ENCODE results near the gene ZNF879.

ZNF879 gene

DNA sequence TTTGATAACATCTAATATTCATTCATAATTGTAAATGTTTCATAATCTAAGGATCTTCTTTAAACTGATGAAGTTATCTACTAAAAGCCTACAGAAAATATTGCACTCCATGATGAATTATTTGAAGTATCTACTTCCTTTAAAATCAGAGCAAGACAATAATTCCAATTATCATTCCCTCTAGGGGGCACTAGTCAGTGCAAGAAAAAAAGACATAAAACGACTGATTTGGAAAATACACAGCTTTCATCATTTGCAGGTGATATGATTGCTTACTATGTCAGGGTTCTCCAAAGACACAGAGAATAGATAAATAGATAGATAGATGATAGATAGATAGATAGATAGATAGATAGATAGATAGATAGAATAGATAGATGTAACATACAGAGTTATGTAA is 14.9 kb upstream of the ZNF879 start:
- no peak for DNase-seq
- Histone ChIP-seq H3K9me2 (replicated peaks; ENCODE audit: insufficient read depth, low read length) (no peaks in the 10 kb centered on the region), H4K20me1 (ENCODE audit: insufficient read depth, low read length) (no peaks in the 10 kb centered on the region), H3K4me2 (ENCODE audit: low read depth, low read length) (no peak overlapping the region), H3K27me3 (replicated peaks; ENCODE audit: insufficient read depth, low read length) (peaks cover 7% of the 10 kb centered on the region; the same call in 1 of the 2 replicates), H2AFZ (ENCODE audit: low read length) (no peak overlapping the region), H3K4me3 (ENCODE audit: low read length) (no peak overlapping the region), H3K27ac (ENCODE audit: low read length) (no peak overlapping the region), H3K4me1 (ENCODE audit: low read length) (no peaks in the 10 kb centered on the region), H3F3A (ENCODE audit: insufficient read depth, low read length) (no peaks in the 10 kb centered on the region), H3K36me3 (replicated peaks; ENCODE audit: insufficient read depth, low read length) (no peaks in the 10 kb centered on the region), H3K9ac (ENCODE audit: low read length) (no peak overlapping the region), H3K9me3 (replicated peaks; ENCODE audit: insufficient read depth, low read length) (no peaks in the 10 kb centered on the region; the same call in 1 of the 2 replicates), H3K79me2 (ENCODE audit: low read length) (no peaks in the 10 kb centered on the region)
- no peak for TF ChIP-seq EZH2phosphoT487 (IDR thresholded peaks at IDR 0.05; ENCODE audit: low read length)
- no peak for TF ChIP-seq EZH2 (optimal IDR thresholded peaks at IDR 0.05; ENCODE audit: low read depth, low read length)
- TF ChIP-seq, protein P1, sequence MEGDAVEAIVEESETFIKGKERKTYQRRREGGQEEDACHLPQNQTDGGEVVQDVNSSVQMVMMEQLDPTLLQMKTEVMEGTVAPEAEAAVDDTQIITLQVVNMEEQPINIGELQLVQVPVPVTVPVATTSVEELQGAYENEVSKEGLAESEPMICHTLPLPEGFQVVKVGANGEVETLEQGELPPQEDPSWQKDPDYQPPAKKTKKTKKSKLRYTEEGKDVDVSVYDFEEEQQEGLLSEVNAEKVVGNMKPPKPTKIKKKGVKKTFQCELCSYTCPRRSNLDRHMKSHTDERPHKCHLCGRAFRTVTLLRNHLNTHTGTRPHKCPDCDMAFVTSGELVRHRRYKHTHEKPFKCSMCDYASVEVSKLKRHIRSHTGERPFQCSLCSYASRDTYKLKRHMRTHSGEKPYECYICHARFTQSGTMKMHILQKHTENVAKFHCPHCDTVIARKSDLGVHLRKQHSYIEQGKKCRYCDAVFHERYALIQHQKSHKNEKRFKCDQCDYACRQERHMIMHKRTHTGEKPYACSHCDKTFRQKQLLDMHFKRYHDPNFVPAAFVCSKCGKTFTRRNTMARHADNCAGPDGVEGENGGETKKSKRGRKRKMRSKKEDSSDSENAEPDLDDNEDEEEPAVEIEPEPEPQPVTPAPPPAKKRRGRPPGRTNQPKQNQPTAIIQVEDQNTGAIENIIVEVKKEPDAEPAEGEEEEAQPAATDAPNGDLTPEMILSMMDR (IDR thresholded peaks at IDR 0.05; ENCODE audit: low read length): peak; percentile 21; the same call in 1 of the 2 replicates

DNA sequence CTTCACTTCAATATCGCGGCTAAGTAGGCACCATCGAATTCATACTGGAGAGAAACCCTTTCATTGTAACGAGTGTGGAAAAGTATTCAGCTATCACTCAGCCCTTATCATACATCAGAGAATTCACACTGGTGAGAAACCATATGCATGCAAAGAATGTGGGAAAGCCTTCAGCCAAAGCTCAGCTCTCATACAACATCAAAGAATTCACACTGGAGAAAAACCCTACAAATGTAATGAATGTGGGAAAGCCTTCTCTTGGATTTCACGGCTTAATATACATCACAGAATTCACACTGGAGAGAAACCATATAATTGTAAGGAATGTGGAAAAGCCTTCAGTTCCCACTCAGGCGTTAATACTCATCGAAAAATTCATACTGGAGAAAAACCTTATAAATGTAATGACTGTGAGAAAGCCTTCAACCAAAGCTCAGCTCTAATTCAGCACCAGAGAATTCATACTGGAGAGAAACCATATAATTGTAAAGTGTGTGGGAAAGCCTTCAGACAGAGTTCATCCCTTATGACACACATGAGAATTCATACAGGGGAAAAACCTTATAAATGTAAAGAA is 9.5 kb downstream of the ZNF879 start:
- Histone ChIP-seq H3K9me3 (replicated peaks; ENCODE audit: insufficient read depth, low read length) (no peaks in the 10 kb centered on the region), H3K4me1 (ENCODE audit: low read length) (no peaks in the 10 kb centered on the region), H3K27me3 (replicated peaks; ENCODE audit: insufficient read depth, low read length) (no peaks in the 10 kb centered on the region), H3K27ac (ENCODE audit: low read length) (no peak overlapping the region), H3K4me3 (ENCODE audit: low read length) (no peak overlapping the region), H3F3A (ENCODE audit: insufficient read depth, low read length) (no peaks in the 10 kb centered on the region), H3K36me3 (replicated peaks; ENCODE audit: insufficient read depth, low read length) (no peaks in the 10 kb centered on the region), H4K20me1 (ENCODE audit: insufficient read depth, low read length) (no peaks in the 10 kb centered on the region), H3K4me2 (ENCODE audit: low read depth, low read length) (no peak overlapping the region), H3K9me2 (replicated peaks; ENCODE audit: insufficient read depth, low read length) (no peaks in the 10 kb centered on the region), H3K79me2 (ENCODE audit: low read length) (no peaks in the 10 kb centered on the region), H3K9ac (ENCODE audit: low read length) (no peak overlapping the region), H2AFZ (ENCODE audit: low read length) (no peak overlapping the region)
- no peak for DNase-seq
- TF ChIP-seq EZH2 (optimal IDR thresholded peaks at IDR 0.05; ENCODE audit: low read depth, low read length) (no peak), EZH2phosphoT487 (IDR thresholded peaks at IDR 0.05; ENCODE audit: low read length) (no peak)
- TF ChIP-seq, protein P1 (IDR thresholded peaks at IDR 0.05; ENCODE audit: low read length): no peak

DNA sequence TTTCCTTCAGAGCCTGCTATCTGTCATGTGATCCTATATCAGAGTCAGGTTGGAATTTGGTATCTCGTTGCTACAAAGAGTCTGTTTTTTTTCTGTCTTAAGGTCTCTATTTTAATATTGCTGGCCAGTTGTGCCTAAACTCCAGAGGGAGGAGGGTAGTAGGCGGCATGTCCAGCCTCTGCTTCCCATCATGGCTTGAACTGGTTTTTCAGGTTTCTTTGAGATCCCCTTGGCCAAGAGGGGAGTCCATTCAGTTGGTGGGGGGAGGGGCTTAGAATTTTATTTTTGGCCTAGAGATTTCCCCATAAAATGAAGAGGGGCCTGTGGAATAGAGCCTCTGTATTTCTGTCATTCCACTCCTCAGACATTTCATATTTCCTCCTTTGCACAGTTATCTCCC is 21.2 kb downstream of the ZNF879 start:
- Histone ChIP-seq H3F3A (ENCODE audit: insufficient read depth, low read length) (no peaks in the 10 kb centered on the region), H3K27me3 (replicated peaks; ENCODE audit: insufficient read depth, low read length) (no peaks in the 10 kb centered on the region; the same call in 1 of the 2 replicates), H3K4me3 (ENCODE audit: low read length) (no peak overlapping the region), H3K79me2 (ENCODE audit: low read length) (no peaks in the 10 kb centered on the region), H3K9me2 (replicated peaks; ENCODE audit: insufficient read depth, low read length) (no peaks in the 10 kb centered on the region), H2AFZ (ENCODE audit: low read length) (no peak overlapping the region), H3K4me2 (ENCODE audit: low read depth, low read length) (no peak overlapping the region), H3K9ac (ENCODE audit: low read length) (no peak overlapping the region), H3K27ac (ENCODE audit: low read length) (no peak overlapping the region), H3K4me1 (ENCODE audit: low read length) (no peaks in the 10 kb centered on the region), H3K36me3 (replicated peaks; ENCODE audit: insufficient read depth, low read length) (no peaks in the 10 kb centered on the region), H3K9me3 (replicated peaks; ENCODE audit: insufficient read depth, low read length) (no peaks in the 10 kb centered on the region), H4K20me1 (ENCODE audit: insufficient read depth, low read length) (no peaks in the 10 kb centered on the region)
- TF ChIP-seq EZH2 (optimal IDR thresholded peaks at IDR 0.05; ENCODE audit: low read depth, low read length) (no peak), EZH2phosphoT487 (IDR thresholded peaks at IDR 0.05; ENCODE audit: low read length) (no peak)
- TF ChIP-seq, protein P1 (IDR thresholded peaks at IDR 0.05; ENCODE audit: low read length): no peak
- no peak for DNase-seq
